Liver (tissue), 9 donors: ENCODE data around the gene ZDHHC8. TPM values are rescaled to one million over a fixed set of nuclear protein-coding genes. Genes with fewer than 3 reads are reported as not detected.

Source experiments
- DNase-seq: peaks from one replicate; pipeline ENCODE4 v3.0.0-alpha.2; 2017; ENCODE audit warnings: low spot score
- H3K27ac ChIP-seq, 2 donors: one replicate each; pipeline ENCODE4 v1.7.0; 2013; ENCODE audit warnings: inconsistent platforms in 2 of 2, low read length in 2 of 2, control low read depth in 1 of 2, low read depth in 1 of 2, mild to moderate bottlenecking in 1 of 2
- H3K27me3 ChIP-seq, 4 donors: one replicate each; pipeline versions ENCODE4 v1.6.1 to v1.7.0; 2013; ENCODE audit warnings: low read length in 3 of 4, inconsistent platforms in 1 of 4, mild to moderate bottlenecking in 1 of 4, moderate library complexity in 1 of 4; ENCODE audit not compliant: control insufficient read depth in 4 of 4, insufficient read depth in 4 of 4
- H3K36me3 ChIP-seq, 4 donors: one replicate each; pipeline versions ENCODE4 v1.6.1 to v1.7.0; 2013; ENCODE audit warnings: low read length in 3 of 4, mild to moderate bottlenecking in 3 of 4, low read depth in 1 of 4, moderate library complexity in 1 of 4; ENCODE audit not compliant: control insufficient read depth in 4 of 4, insufficient read depth in 3 of 4
- H3K4me1 ChIP-seq, 4 donors: one replicate each; pipeline versions ENCODE4 v1.6.1 to v1.7.0; 2013; ENCODE audit warnings: low read length in 3 of 4, mild to moderate bottlenecking in 3 of 4, moderate library complexity in 1 of 4; ENCODE audit not compliant: control insufficient read depth in 4 of 4, insufficient read depth in 4 of 4
- H3K4me3 ChIP-seq, 3 donors: one replicate each; pipeline versions ENCODE4 v1.6.1 to v1.7.0; 2013; ENCODE audit warnings: low read length in 3 of 3, control low read depth in 1 of 3, low read depth in 1 of 3, mild to moderate bottlenecking in 1 of 3
- H3K9ac ChIP-seq, 2 donors: one replicate each; pipeline ENCODE4 v1.7.0; 2013; ENCODE audit warnings: low read length in 2 of 2, mild to moderate bottlenecking in 2 of 2, moderate library complexity in 2 of 2, control low read depth in 1 of 2, low read depth in 1 of 2
- H3K9me3 ChIP-seq, 4 donors: one replicate each; pipeline versions ENCODE4 v1.6.1 to v1.7.0; 2013; ENCODE audit warnings: low read length in 3 of 4; ENCODE audit not compliant: control insufficient read depth in 4 of 4
- JUND ChIP-seq, 2 donors: IDR thresholded peaks; 2 replicates each; pipeline ENCODE4 v1.6.1; 2016; ENCODE audit warnings: antibody characterized with exemption in 2 of 2
- RAD21 ChIP-seq, 2 donors: IDR thresholded peaks; 2 replicates each; pipeline ENCODE4 v1.6.1; 2016; ENCODE audit warnings: antibody characterized with exemption in 2 of 2, mild to moderate bottlenecking in 2 of 2
- SP1 ChIP-seq: IDR thresholded peaks from 2 replicates; pipeline ENCODE4 v1.6.1; 2018; ENCODE audit warnings: antibody characterized with exemption, mild to moderate bottlenecking
- YY1 ChIP-seq: IDR thresholded peaks from 2 replicates; pipeline ENCODE4 v1.6.1; 2016; ENCODE audit warnings: antibody characterized with exemption, mild to moderate bottlenecking
- WGBS: extraction: QIAGEN DNeasy Blood & Tissue Kit; methylation state at CpG from one replicate; pipeline ENCODE4 v1.1.7; 2013; 5-methylcytosine and 5-hydroxymethylcytosine counted together
- polyA plus RNA-seq, 2 donors: library from polyadenylated mRNA; stranded (reverse) in 1 of 2; unstranded in 1 of 2; fragments of 200-250 nt in 1 of 2; fragments of >200 nt in 1 of 2; fragmentation: Nextera tagmentation in 1 of 2; extraction: Ambion mirVana in 1 of 2; gene quantifications; one replicate each; pipeline versions ENCODE4 v1.2.1 to v1.2.3, GENCODE V29; 2013 to 2015
- total RNA-seq, 2 donors: library from RNA; depleted of rRNA; stranded (reverse); fragments of >200 nt; gene quantifications; one replicate each; pipeline ENCODE4 v1.2.3, GENCODE V29; 2014
- TF ChIP-seq, protein P1 (sequence below): fragments of 150-350 bp; IDR thresholded peaks from 2 replicates; pipeline ENCODE4 v1.5.1; 2017; ENCODE audit warnings: improper control_type of control experiment, low read depth, low read length; ENCODE audit not compliant: missing input control
- TF ChIP-seq, protein P2 (sequence below): IDR thresholded peaks from 2 replicates; pipeline ENCODE4 v1.6.1; 2016; ENCODE audit warnings: antibody characterized with exemption
- TF ChIP-seq, protein P3 (sequence below): IDR thresholded peaks from 2 replicates; pipeline ENCODE4 v1.6.1; 2016; ENCODE audit warnings: antibody characterized with exemption
- donor health status: healthy.
- donor health status: healthy.
- donor health status: healthy.
- donor health status: healthy.
- donor health status: healthy.

Gene ZDHHC8
- total and polyA plus RNA-seq, 4 donors = 2.9 to 11.8 (median 6.8) TPM

DNA sequence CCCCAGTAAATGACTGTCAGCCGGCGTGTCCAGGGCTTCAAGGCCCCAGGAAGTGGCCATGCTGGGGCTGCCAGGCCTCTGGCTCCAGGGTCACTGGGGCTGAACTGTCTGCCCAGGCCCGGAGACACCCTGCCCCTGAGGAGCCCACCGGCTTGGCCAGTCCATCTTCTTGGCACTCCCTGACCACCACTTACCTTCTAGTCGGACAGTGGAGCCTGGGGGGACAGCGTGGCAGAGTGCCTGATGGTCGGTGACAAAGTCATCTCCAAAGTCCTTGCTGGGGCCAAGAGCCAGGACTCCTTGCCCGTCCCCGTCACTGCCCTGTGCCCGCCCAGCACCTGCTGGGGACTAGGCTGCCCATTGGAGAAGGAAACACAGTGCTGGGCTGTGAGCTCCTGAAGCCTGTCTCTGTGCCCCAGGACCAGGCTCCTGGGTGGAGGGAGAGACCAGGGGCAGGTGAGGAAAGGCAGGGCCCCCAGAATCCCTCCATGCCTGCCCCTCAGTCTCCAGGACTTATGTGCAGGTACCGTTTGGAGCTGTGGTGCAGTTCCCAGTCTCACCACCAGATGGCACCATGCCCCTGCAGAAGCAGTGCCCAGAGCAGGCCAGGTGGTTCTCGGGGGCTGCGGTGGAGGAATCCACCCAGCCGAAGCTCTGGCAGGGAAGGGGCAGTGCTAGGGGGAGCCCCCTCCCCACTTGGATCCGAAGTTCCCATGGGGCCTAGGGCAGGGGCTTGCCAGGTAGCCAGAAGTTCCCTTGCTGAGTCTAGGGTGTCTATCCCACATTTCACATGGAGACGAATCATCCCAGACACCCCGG lies 25.2 kb downstream of the ZDHHC8 start:
- no peak overlapping the region for H3K27ac ChIP-seq
- no peak overlapping the region for H3K9ac ChIP-seq
- peak; percentile 94 for DNase-seq
- no peaks in the 10 kb centered on the region for H3K4me1 ChIP-seq
- TF ChIP-seq RAD21 (IDR thresholded peaks at IDR 0.05) (peak; percentile 98 to 99), SP1 (no peak)
- TF ChIP-seq, protein P1, sequence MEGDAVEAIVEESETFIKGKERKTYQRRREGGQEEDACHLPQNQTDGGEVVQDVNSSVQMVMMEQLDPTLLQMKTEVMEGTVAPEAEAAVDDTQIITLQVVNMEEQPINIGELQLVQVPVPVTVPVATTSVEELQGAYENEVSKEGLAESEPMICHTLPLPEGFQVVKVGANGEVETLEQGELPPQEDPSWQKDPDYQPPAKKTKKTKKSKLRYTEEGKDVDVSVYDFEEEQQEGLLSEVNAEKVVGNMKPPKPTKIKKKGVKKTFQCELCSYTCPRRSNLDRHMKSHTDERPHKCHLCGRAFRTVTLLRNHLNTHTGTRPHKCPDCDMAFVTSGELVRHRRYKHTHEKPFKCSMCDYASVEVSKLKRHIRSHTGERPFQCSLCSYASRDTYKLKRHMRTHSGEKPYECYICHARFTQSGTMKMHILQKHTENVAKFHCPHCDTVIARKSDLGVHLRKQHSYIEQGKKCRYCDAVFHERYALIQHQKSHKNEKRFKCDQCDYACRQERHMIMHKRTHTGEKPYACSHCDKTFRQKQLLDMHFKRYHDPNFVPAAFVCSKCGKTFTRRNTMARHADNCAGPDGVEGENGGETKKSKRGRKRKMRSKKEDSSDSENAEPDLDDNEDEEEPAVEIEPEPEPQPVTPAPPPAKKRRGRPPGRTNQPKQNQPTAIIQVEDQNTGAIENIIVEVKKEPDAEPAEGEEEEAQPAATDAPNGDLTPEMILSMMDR = peak; percentile 99
- H3K9me3 ChIP-seq = no peaks in the 10 kb centered on the region
- no peaks in the 10 kb centered on the region for H3K27me3 ChIP-seq
- no peaks in the 10 kb centered on the region for H3K36me3 ChIP-seq
- H3K4me3 ChIP-seq = no peak overlapping the region
- WGBS = 42% methylated on average over 17 of the region's 17 CpGs

DNA sequence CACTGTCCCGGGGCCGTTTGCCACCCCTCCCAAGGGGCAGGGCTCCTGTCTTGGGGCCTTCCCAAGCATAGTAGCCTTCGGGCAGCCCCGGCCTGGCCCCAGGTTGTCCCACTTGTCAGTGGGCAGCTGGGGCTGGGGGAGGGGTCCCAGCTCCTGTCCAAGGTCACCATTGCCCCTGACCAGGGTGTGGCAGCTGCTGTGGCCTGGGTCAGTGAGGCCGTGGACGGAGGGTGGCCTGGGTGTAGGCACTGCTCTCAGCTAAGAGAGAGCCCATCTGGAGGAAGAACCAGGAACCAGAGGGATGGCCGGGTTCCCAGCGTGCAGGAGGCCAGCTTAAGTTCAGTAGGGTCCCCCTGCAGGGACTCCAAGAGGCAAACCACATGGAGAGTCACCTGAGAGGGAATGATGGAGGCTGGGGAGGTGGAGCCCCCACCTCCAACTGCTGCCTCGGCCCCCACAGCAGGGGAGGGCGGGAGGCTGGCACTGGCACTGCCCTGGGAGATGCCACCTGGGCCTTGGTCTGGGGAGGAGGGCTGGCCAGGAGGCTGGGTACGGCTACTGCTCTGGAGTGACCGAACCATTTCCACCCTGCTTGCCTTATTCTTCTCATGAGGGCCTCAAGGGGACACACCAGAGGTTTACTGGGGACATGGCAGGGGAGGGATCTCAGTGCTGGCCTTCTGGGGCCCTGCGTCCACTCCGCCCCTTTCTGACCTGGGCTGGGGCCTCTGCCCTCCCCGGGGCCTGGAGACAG lies 26.0 kb downstream of the ZDHHC8 start:
- Histone ChIP-seq H3K27me3 (no peaks in the 10 kb centered on the region), H3K9ac (no peak overlapping the region), H3K36me3 (no peaks in the 10 kb centered on the region), H3K27ac (no peak overlapping the region), H3K9me3 (no peaks in the 10 kb centered on the region), H3K4me1 (no peaks in the 10 kb centered on the region), H3K4me3 (no peak overlapping the region)
- 59% methylated on average over 15 of the region's 15 CpGs for WGBS
- no peak for DNase-seq
- no peak for TF ChIP-seq JUND (IDR thresholded peaks at IDR 0.05)
- TF ChIP-seq YY1 = no peak
- TF ChIP-seq, protein P1 = no peak
- TF ChIP-seq SP1 = no peak
- TF ChIP-seq, protein P2, sequence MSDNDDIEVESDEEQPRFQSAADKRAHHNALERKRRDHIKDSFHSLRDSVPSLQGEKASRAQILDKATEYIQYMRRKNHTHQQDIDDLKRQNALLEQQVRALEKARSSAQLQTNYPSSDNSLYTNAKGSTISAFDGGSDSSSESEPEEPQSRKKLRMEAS = no peak
- TF ChIP-seq, protein P3, sequence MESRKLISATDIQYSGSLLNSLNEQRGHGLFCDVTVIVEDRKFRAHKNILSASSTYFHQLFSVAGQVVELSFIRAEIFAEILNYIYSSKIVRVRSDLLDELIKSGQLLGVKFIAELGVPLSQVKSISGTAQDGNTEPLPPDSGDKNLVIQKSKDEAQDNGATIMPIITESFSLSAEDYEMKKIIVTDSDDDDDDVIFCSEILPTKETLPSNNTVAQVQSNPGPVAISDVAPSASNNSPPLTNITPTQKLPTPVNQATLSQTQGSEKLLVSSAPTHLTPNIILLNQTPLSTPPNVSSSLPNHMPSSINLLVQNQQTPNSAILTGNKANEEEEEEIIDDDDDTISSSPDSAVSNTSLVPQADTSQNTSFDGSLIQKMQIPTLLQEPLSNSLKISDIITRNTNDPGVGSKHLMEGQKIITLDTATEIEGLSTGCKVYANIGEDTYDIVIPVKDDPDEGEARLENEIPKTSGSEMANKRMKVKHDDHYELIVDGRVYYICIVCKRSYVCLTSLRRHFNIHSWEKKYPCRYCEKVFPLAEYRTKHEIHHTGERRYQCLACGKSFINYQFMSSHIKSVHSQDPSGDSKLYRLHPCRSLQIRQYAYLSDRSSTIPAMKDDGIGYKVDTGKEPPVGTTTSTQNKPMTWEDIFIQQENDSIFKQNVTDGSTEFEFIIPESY = no peak
